NCI-H774 (cell line): Measurements from ENCODE around the gene BIN1.

Experiments
- DNase-seq: peaks from one replicate; lab custom pipeline; 2025; lab: John Stamatoyannopoulos, UW

BIN1 gene

GRCh38 chr2:126999106-126999756 is 107.7 kb downstream of the BIN1 start:
- no peak for DNase-seq

GRCh38 chr2:126998486-126998885 is 108.5 kb downstream of the BIN1 start:
- DNase-seq, result no peak
